A673 (cell line): ENCODE results near the gene TRABD2A. TPM values are rescaled to one million over a fixed set of nuclear protein-coding genes. Genes with fewer than 3 reads are reported as not detected.

Experiments
- BruUV-seq: library from RNA; stranded (reverse); fragments of 400-500 nt; replicated peaks from 2 replicates; lab custom pipeline; 2021; lab: Mats Ljungman, UMichigan
- CTCF ChIA-PET: fragments of 300-600 bp; sonication (Branson Sonifier 250); formaldehyde crosslinking; loops from one replicate; lab custom pipeline; 2022; ENCODE audit warnings: antibody characterized with exemption; lab: Charles Lee
- POLR2A ChIA-PET: fragments of 300-600 bp; sonication (Branson Sonifier 250); formaldehyde crosslinking; loops from one replicate; lab custom pipeline; 2022; ENCODE audit warnings: antibody characterized with exemption; ENCODE audit not compliant: low non-redundant PET; lab: Charles Lee
- DNase-seq: peaks from one replicate; pipeline ENCODE4 v3.0.0-alpha.2; 2015; ENCODE audit warnings: low spot score
- H3K27ac ChIP-seq: fragments of 200-600 bp; sonication (generic); 2 replicates; pipeline ENCODE4 v1.5.1; 2016; ENCODE audit warnings: mixed run types, low read depth, mild to moderate bottlenecking, mixed read lengths, antibody characterized with exemption, low read length; ENCODE audit not compliant: poor library complexity, severe bottlenecking
- H3K27me3 ChIP-seq: fragments of 200-600 bp; sonication (generic); replicated peaks from 2 replicates; pipeline ENCODE4 v1.6.1; 2017; ENCODE audit warnings: mixed run types, low read depth, mild to moderate bottlenecking, mixed read lengths, antibody characterized with exemption, low read length; ENCODE audit not compliant: insufficient read depth, poor library complexity
- H3K36me3 ChIP-seq: fragments of 200-600 bp; sonication (generic); 2 replicates; pipeline ENCODE4 v1.6.1; 2016; ENCODE audit warnings: mixed run types, mild to moderate bottlenecking, mixed read lengths, antibody characterized with exemption, low read length; ENCODE audit not compliant: insufficient read depth, poor library complexity, severe bottlenecking
- H3K4me1 ChIP-seq: fragments of 200-600 bp; sonication (generic); 2 replicates; pipeline ENCODE4 v1.6.1; 2017; ENCODE audit warnings: mixed run types, mild to moderate bottlenecking, mixed read lengths, antibody characterized with exemption, low read length; ENCODE audit not compliant: insufficient read depth, poor library complexity, severe bottlenecking
- H3K4me3 ChIP-seq: fragments of 200-600 bp; sonication (generic); 2 replicates; pipeline ENCODE4 v1.5.1; 2016; ENCODE audit warnings: low read depth, mixed run types, mild to moderate bottlenecking, mixed read lengths, low read length; ENCODE audit not compliant: poor library complexity, severe bottlenecking
- H3K9me3 ChIP-seq: fragments of 200-600 bp; sonication (generic); 2 replicates; pipeline ENCODE4 v1.6.1; 2016; ENCODE audit warnings: mixed run types, low read depth, mild to moderate bottlenecking, mixed read lengths, antibody characterized with exemption, low read length; ENCODE audit not compliant: poor library complexity, severe bottlenecking
- CTCF ChIP-seq: fragments of 300-800, 200-600 bp; sonication (generic); conservative IDR thresholded peaks from 2 replicates; pipeline ENCODE4 v1.5.1; 2017; ENCODE audit warnings: low read depth, mild to moderate bottlenecking, antibody characterized with exemption, low read length, moderate library complexity, mixed read lengths
- EZH2 ChIP-seq: fragments of 200-600 bp; sonication (generic); IDR thresholded peaks from 2 replicates; pipeline ENCODE4 v1.6.1; 2017; ENCODE audit warnings: borderline replicate concordance, low read depth, mild to moderate bottlenecking, mixed read lengths, antibody characterized with exemption, low read length; ENCODE audit not compliant: poor library complexity, severe bottlenecking
- intact Hi-C: fragments of 100-400 bp; cut with micrococcal nuclease; formaldehyde crosslinking; loops from one replicate; pipeline ENCODE4 v1.10.0; 2022; ENCODE audit not compliant: unreplicated experiment
- total RNA-seq: library from RNA; stranded (reverse); gene quantifications from 2 replicates; pipeline ENCODE4 v1.2.3, GENCODE V29; 2021

TRABD2A gene
- total RNA-seq, 1 experiment from 2014 or later = 0.67 TPM

DNA sequence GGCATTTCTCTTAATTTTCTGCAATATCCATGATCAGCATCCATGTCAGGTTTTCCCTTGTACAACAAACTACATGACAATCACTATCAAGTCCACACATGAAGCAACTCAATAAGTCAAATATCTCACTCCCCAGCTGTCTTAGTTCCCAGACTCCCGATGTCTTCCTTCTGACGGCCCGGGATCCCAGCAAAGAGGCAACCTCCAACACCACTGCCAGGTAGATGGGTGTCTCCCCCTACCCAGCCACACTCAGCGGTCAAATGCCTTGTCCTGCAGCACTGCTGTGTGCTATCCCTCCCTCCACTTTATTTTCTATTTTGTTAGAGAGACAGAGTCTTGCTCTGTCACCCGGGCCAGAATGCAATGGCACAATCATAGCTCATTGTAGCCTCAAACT is 23.3 kb downstream of the TRABD2A start:
- TF ChIP-seq EZH2 = no peak
- TF ChIP-seq CTCF = no peak
- intact Hi-C loops = loop anchor here (5.0 kb wide), 1 partner anchor 360 kb away; no protein-coding TSS in a partner anchor
- H3K4me3 ChIP-seq = no peak overlapping the region
- ChIA-PET POLR2A (no interaction called here), CTCF (no interaction called here)
- H3K4me1 ChIP-seq = no peaks in the 10 kb centered on the region
- BruUV-seq = no TSS peak
- H3K27me3 ChIP-seq = peaks cover 5% of the 10 kb centered on the region
- H3K9me3 ChIP-seq = no peaks in the 10 kb centered on the region
- no peak for DNase-seq
- no peak overlapping the region for H3K27ac ChIP-seq
- no peaks in the 10 kb centered on the region for H3K36me3 ChIP-seq

DNA sequence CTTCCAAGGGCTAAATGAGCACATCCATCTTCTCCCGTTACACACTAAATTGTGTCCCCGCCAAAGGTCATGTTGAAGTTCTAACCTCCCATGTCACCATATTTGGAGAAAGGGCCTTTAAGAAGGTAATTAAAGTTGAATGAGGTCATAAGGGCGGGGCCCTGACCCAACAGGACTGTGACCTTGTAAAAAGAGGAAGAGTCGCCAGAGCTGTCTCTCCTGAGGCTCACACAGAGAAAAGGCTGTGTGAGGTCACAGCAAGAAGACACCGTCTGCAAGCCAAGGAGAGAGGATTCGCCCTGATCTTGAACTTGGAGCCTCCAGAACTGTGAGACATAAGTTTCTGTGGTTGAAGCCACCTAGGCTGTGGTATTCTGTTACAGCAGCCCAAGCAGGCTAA is 24.1 kb downstream of the TRABD2A start:
- Histone ChIP-seq H3K4me3 (no peak overlapping the region), H3K27me3 (peaks cover 5% of the 10 kb centered on the region), H3K4me1 (no peaks in the 10 kb centered on the region), H3K9me3 (no peaks in the 10 kb centered on the region), H3K27ac (no peak overlapping the region), H3K36me3 (no peaks in the 10 kb centered on the region)
- ChIA-PET POLR2A (no interaction called here), CTCF (no interaction called here)
- intact Hi-C loops = loop anchor here (5.0 kb wide), 1 partner anchor 359 kb away; no protein-coding TSS in a partner anchor
- no TSS peak for BruUV-seq
- TF ChIP-seq CTCF (no peak), EZH2 (no peak)
- no peak for DNase-seq

DNA sequence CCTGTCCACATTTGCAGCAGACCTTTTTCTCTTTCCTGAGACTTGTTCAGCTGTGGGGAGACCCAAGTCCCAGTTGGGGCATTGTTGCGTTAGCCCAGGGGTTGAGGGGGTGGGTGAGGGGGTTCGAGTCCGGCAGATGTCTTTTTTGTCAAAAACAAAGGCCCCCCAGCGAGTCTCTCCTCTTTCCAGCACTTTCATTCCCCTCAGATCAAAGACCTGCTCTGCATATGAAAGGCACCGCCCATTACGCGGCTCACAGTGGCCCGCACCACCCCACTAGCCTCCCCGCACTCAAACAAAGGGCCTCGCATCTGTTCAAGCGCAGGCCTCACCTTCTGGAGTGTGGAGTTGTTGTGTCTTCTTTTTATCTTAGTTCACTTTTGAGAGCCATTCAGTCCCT is 25.2 kb downstream of the TRABD2A start:
- DNase-seq = no peak
- no TSS peak for BruUV-seq
- no peaks in the 10 kb centered on the region for H3K9me3 ChIP-seq
- H3K27ac ChIP-seq = no peak overlapping the region
- intact Hi-C loops = loop anchor here (5.0 kb wide), 1 partner anchor 358 kb away; no protein-coding TSS in a partner anchor
- CTCF ChIA-PET = no interaction called here
- TF ChIP-seq EZH2 (no peak), CTCF (no peak)
- peaks cover 2% of the 10 kb centered on the region for H3K27me3 ChIP-seq
- no peaks in the 10 kb centered on the region for H3K4me1 ChIP-seq
- no peaks in the 10 kb centered on the region for H3K36me3 ChIP-seq
- H3K4me3 ChIP-seq = no peak overlapping the region
- POLR2A ChIA-PET = no interaction called here
